ENCODE measurements around the gene ZNF3.

Gene ZNF3

GRCh38 chr7:100105534-100105933 is 24.0 kb upstream of the ZNF3 start:
- TF ChIP-seq FOXM1 (IDR thresholded peaks at IDR 0.05; ENCODE audit: borderline replicate concordance) (no peak), L3MBTL2 (conservative IDR thresholded peaks at IDR 0.05) (no peak), NFRKB (IDR thresholded peaks at IDR 0.05) (no peak), TARDBP (IDR thresholded peaks at IDR 0.05) (no peak), ELF4 (IDR thresholded peaks at IDR 0.05) (no peak), HDGF (IDR thresholded peaks at IDR 0.05; ENCODE audit: borderline replicate concordance) (no peak), ARNT (IDR thresholded peaks at IDR 0.05) (no peak), ZNF384 (IDR thresholded peaks at IDR 0.05) (no peak), LEF1 (IDR thresholded peaks at IDR 0.05; ENCODE audit: borderline replicate concordance) (no peak), BHLHE40 (IDR thresholded peaks at IDR 0.05; ENCODE audit: borderline replicate concordance) (no peak), CTBP1 (IDR thresholded peaks at IDR 0.05; ENCODE audit: borderline replicate concordance) (no peak), SP1 (IDR thresholded peaks at IDR 0.05) (no peak), FOXK2 (IDR thresholded peaks at IDR 0.05) (no peak), FOXA1 (IDR thresholded peaks at IDR 0.05) (no peak), PKNOX1 (IDR thresholded peaks at IDR 0.05) (no peak)
- ChIA-PET POLR2A (interaction anchor here (1.0 to 1.1 kb wide), 3 partner anchors 11 to 16 kb away, joined by 3 to 4 read pairs (median 3); no protein-coding TSS in a partner anchor), CTCF (interaction anchor here (0.9 kb wide), 1 partner anchor 9 kb away, joined by 3 read pairs; no protein-coding TSS in a partner anchor)

GRCh38 chr7:100102950-100103840 is 21.7 kb upstream of the ZNF3 start:
- CTCF ChIA-PET = interaction anchor here (1.6 kb wide), 1 partner anchor 28 kb away, joined by 7 read pairs; no protein-coding TSS in a partner anchor
- POLR2A ChIA-PET = interaction anchor here (1.1 to 5.4 kb wide), 9 partner anchors 10 to 88 kb away, joined by 3 to 100 read pairs (median 38); partner anchors contain the start of genes CNPY4, COPS6, LAMTOR4 and MBLAC1
- TF ChIP-seq PKNOX1 (IDR thresholded peaks at IDR 0.05) (peak; percentile 75), ZNF384 (IDR thresholded peaks at IDR 0.05) (0 out of 2 replicates have a peak, but pooled peaks have one; percentile 4), NFRKB (IDR thresholded peaks at IDR 0.05) (no peak)
- DNase-seq (ENCODE audit: extremely low spot score) = no peak

More at GRCh38 chr7:100105534-100105933, 24.0 kb upstream of the ZNF3 start:
- DNase-seq (ENCODE audit: extremely low spot score) = no peak

GRCh38 chr7:100101016-100101862 is 19.7 kb upstream of the ZNF3 start, which contains the start of the genes AP4M1 and MCM7:
Gene AP4M1 (plus strand): TSS chr7:100101643. CDS start chr7:100101715, 72 bp downstream.
Gene MCM7 (minus strand): TSS chr7:100101397. CDS start chr7:100101294, 103 bp downstream.
- TF ChIP-seq PKNOX1 (IDR thresholded peaks at IDR 0.05) = peak; percentile 99
- TF ChIP-seq LEF1 (IDR thresholded peaks at IDR 0.05; ENCODE audit: borderline replicate concordance) = no peak
- TF ChIP-seq NFRKB (IDR thresholded peaks at IDR 0.05) = peak; percentile 46; the same call in 1 of the 2 replicates
- TF ChIP-seq ELF4 (IDR thresholded peaks at IDR 0.05) = peak; percentile 57; the same call in 1 of the 2 replicates
- peak; percentile 94 for TF ChIP-seq L3MBTL2 (conservative IDR thresholded peaks at IDR 0.05)
- peak; percentile 94 for DNase-seq (ENCODE audit: extremely low spot score)
- POLR2A ChIA-PET = interaction anchor here (0.5 to 5.4 kb wide), 28 partner anchors 8 to 485 kb away, joined by 3 to 100 read pairs (median 6); partner anchors contain the start of genes CNPY4, COPS6, GJC3 and GPC2
- CTCF ChIA-PET = interaction anchor here (0.6 to 1.2 kb wide), 4 partner anchors 12 to 47 kb away, joined by 3 to 4 read pairs (median 3); partner anchors contain the start of gene LAMTOR4

- DNase-seq (ENCODE audit: extremely low spot score) = peak; percentile 82
- TF ChIP-seq FOXK2 (IDR thresholded peaks at IDR 0.05) (peak; percentile 98), SUZ12 (IDR thresholded peaks at IDR 0.05) (no peak), ARNT (IDR thresholded peaks at IDR 0.05) (no peak), TARDBP (IDR thresholded peaks at IDR 0.05) (no peak), LEF1 (IDR thresholded peaks at IDR 0.05; ENCODE audit: borderline replicate concordance) (no peak), SP1 (IDR thresholded peaks at IDR 0.05) (no peak), FOXA1 (IDR thresholded peaks at IDR 0.05) (no peak), BHLHE40 (IDR thresholded peaks at IDR 0.05; ENCODE audit: borderline replicate concordance) (no peak), ZNF384 (IDR thresholded peaks at IDR 0.05) (no peak), ELF4 (IDR thresholded peaks at IDR 0.05) (peak; percentile 61; the same call in 1 of the 2 replicates), L3MBTL2 (conservative IDR thresholded peaks at IDR 0.05) (no peak; the same call in 1 of the 2 replicates), NFRKB (IDR thresholded peaks at IDR 0.05) (no peak), HDGF (IDR thresholded peaks at IDR 0.05; ENCODE audit: borderline replicate concordance) (no peak), PKNOX1 (IDR thresholded peaks at IDR 0.05) (no peak), FOXM1 (IDR thresholded peaks at IDR 0.05; ENCODE audit: borderline replicate concordance) (0 out of 2 replicates have a peak, but pooled peaks have one; percentile 1), CTBP1 (IDR thresholded peaks at IDR 0.05; ENCODE audit: borderline replicate concordance) (no peak)
- POLR2A ChIA-PET = interaction anchor here (0.9 to 5.4 kb wide), 17 partner anchors 8 to 336 kb away, joined by 3 to 100 read pairs (median 14); partner anchors contain the start of genes CNPY4, COPS6, LAMTOR4 and MBLAC1
- CTCF ChIA-PET = interaction anchor here (1.2 kb wide), 1 partner anchor 16 kb away, joined by 4 read pairs; no protein-coding TSS in a partner anchor
These were observed 19.0 kb upstream of the ZNF3 start for GRCh38 chr7:100100420-100101015.
